SU-DHL-6 (cell line): ENCODE measurements around the gene PTPRN2.

Experiments used
- CTCF ChIP-seq: fragments of 200-600 bp; sonication (generic); IDR thresholded peaks from one replicate; pipeline ENCODE4 v1.5.1; 2017; ENCODE audit warnings: antibody characterized with exemption, mild to moderate bottlenecking, low read length, moderate library complexity; ENCODE audit not compliant: insufficient read depth, poor library complexity, severe bottlenecking
- EZH2phosphoT487 ChIP-seq: fragments of 200-600 bp; sonication (generic), shearing (Covaris generic); conservative IDR thresholded peaks from 2 replicates; pipeline ENCODE4 v1.6.1; 2018; ENCODE audit warnings: mild to moderate bottlenecking, antibody characterized with exemption, low read length, moderate library complexity, mixed read lengths

GRCh38 chr7:157876469-157877285 is 710.9 kb downstream of the PTPRN2 start:
- TF ChIP-seq CTCF = no peak
- no peak for TF ChIP-seq EZH2phosphoT487
